NOMO-1 treated with dmso at 0.1 percent for 144 hours (cell line): Measurements from ENCODE around the gene PLLP.

Experiments
- DNase-seq: peaks from one replicate; lab custom pipeline; 2025; ENCODE audit not compliant: unreplicated experiment; lab: John Stamatoyannopoulos, UW

PLLP gene

GRCh38 chr16:57284209-57284951, at the start of gene PLLP:
TSS of gene PLLP (minus strand) at chr16:57284672. CDS start at chr16:57284540, 132 bp downstream.
- no peak for DNase-seq

GRCh38 chr16:57333402-57333801, 48.9 kb upstream of the PLLP start:
- no peak for DNase-seq

- DNase-seq, result no peak
Measured at GRCh38 chr16:57331355-57331754, 46.9 kb upstream of the PLLP start.

DNA sequence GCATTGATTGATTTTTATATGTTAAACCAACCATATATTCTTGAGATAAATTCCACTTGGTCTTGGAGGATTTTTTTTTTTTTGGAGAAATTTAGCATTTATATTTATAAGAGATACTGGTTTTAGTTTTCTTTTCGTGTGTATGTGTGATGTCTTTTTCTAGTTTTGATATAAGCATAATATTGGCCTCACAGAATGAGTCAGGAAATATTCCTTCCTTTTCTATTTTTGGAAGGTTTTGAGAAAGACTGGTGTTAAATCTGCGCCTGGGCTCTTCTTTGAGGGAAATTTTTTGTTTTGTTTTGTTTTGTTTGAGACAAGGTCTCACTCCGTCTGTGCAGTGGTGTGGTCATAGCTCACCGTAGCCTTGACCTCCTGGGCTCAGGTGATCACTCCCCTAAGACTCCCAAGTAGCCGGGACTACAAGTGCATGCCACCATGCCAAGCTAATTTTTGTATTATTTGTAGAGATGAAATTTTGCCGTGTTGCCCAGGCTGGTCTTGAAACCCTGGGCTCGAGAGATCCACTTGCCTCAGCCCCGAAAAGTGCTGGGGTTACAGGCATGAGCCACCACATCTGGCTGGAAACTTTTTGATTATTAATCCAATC, 45.4 kb upstream of the PLLP start:
- DNase-seq, result no peak

- DNase-seq, result no peak
Measured at GRCh38 chr16:57325458-57325857, 41.0 kb upstream of the PLLP start.

DNA sequence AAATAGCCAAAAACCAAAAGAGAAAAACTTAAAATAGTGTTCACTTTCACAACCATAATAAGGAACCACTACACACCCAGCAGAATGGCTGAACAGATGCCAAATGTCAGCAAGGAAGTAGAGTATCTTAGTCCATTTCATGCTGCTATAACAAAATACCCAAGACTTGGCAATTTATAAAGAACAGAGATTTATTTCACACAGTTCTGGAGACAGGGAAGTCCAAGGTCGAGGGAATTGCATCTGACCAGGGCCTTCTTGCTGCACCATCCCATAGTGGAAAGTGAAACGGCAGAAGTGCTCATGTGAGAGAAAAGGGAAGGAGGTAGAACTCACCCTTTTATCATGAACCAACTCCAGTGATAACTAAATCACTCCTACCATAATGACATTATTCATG, 40.3 kb upstream of the PLLP start:
- DNase-seq, result no peak

- DNase-seq, result no peak
Measured at GRCh38 chr16:57319646-57320045, 35.2 kb upstream of the PLLP start.

DNA sequence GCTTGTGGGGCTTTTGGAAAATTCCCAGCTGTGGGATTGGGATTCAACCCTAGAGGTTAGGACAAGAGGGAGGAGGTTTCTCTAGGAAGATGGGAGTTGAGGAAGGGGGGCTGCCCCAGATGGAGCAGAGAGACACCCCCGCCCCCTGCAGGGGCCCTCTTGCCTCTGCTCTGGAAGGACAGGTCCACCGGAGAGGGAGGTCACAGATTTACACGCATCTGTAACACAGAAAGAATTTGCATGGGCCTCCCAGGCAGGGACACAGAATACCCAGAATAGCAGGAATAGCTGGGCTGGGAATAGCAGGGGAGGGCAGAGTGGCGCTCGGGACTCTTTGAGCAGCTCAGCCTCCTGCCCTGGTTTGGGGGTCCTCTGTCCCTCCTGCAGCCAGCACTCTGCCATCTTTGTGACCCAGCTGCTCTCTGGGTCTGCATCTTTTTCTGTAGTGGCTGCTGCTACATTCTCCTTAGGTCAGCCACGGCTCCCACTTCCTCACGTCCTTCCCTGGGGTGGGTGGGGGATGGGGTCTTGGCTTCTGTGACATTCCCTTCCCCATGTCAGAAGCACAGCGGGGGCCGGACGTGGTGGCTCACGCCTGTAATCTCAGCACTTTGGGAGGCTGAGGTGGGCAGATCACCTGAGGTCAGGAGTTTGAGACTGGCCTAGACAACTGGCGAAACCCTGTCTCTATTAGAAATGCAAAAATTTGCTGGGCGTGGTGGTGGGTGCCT, 33.9 kb upstream of the PLLP start:
- no peak for DNase-seq

DNA sequence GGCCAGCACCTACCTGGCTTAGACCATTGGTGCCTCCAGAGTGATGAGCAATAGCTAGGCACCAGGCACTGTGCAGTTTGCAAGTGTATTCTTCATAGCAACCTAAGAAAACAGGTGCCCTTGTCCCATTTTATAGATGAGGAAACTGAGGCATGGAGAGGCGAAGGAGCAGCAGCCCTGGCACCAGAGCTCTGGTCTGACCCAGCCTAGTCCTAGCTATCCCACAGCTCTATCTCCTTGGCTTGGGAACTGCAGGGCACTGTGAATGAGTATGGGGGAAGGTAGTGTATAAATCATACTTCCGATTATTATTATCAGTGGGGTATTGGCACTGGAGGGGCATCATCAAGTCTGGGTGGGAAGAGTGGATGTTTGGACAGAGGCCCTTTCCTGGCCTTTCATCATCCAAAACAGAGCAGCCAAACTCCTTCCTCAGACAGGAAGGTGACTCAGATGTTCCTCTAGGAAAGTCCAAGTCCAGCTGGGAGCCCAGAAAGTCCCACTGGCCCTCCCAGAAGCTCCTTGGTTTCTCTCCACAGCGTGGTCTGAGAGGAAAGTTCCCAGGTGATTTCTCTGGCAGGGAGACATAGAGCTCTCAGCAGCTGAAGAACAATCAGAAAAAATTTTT, 32.0 kb upstream of the PLLP start:
- no peak for DNase-seq

DNA sequence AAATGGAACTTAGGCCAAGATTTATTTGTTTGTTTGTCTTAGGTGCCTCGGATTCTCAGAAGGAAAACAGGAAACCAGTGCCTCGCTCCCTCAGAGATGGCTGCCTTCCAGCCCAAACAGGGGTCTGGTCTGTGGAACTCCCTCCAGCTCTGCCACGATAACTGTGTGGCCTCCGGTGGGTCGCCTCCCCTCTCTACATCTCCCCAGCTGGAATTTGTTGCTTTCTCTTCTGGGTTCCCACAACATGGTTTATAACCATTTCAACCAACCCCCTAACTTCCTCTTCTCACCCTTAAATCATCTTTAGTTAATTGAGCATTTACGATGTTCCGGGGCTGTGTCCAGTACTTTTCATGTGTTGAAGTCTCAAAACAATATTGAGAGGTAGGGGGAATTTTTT, 30.9 kb upstream of the PLLP start:
- peak; percentile 39 for DNase-seq

DNA sequence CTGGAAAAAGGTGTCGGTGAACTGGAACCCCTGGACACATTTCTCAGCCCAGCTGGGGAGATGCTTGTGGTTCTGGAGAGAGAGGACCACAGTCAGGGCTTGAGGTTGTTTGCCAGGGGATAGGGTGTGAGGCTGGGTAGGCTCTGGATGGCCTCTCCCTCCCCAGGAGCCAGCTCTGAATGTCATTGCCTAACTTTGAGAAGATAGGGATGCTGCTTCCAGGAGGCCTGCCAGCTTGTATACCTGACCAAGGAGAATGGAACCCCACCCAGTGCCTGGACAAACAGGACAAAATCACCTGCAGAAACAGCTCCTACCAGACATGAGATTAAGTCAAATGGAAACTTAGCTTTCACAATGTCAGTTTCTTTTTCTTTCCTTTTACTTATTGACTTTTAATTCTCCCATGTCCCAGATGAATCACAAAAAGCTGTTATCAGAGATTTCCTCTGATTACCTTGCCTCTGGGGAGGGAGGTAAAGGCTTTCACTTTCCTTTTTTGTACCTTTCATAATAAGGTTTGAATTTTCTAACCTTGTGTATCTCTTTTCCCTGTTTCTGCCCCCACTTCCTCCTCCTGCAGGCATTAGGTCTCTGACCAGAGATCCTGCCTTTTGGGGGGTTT, 29.8 kb upstream of the PLLP start:
- no peak for DNase-seq

DNA sequence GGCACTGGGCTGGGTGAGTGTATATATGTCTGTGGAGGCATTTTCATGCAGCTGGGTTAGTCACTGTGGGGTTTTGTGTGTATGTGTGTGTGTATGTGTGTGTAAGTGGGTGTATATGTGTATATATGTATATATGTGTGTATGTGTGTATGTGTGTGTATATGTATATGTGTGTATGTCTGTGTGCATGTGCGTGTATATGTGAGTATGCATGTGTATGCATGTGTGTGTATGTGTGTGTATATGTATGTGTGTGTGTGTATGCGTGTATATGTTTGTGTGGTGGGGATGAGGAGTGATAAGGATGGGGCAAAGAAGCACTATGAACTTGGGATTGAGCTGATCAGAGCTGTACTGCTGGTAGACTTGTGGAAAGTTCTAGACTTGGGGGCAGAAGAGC, 29.0 kb upstream of the PLLP start:
- DNase-seq, result no peak

- DNase-seq, result no peak
Measured at GRCh38 chr16:57310801-57311200, 26.3 kb upstream of the PLLP start.

DNA sequence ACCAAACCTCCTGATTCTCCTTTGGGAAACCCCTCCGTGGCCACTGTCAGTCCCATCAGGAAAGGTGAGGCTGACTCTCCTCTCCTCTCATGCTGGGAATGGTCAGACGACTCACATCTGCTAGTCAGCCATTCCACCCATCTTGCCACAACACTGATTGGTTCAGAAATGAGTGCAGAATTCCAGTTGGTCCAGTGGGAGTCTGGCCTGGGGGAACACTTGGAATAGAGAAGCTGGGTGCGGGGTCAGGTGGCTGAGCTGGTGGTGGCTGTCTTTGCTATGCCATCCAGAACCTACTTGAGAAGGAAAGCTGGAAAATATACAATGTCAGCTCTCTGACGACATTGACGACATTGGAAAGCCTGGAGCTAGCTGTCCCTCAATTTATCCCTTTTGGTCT, 23.6 kb upstream of the PLLP start:
- no peak for DNase-seq

- DNase-seq, result no peak
Measured at GRCh38 chr16:57307365-57307764, 22.9 kb upstream of the PLLP start.

GRCh38 chr16:57306676-57307341, 22.3 kb upstream of the PLLP start:
- DNase-seq, result no peak

GRCh38 chr16:57305159-57305811, 20.8 kb upstream of the PLLP start:
- DNase-seq, result no peak

DNA sequence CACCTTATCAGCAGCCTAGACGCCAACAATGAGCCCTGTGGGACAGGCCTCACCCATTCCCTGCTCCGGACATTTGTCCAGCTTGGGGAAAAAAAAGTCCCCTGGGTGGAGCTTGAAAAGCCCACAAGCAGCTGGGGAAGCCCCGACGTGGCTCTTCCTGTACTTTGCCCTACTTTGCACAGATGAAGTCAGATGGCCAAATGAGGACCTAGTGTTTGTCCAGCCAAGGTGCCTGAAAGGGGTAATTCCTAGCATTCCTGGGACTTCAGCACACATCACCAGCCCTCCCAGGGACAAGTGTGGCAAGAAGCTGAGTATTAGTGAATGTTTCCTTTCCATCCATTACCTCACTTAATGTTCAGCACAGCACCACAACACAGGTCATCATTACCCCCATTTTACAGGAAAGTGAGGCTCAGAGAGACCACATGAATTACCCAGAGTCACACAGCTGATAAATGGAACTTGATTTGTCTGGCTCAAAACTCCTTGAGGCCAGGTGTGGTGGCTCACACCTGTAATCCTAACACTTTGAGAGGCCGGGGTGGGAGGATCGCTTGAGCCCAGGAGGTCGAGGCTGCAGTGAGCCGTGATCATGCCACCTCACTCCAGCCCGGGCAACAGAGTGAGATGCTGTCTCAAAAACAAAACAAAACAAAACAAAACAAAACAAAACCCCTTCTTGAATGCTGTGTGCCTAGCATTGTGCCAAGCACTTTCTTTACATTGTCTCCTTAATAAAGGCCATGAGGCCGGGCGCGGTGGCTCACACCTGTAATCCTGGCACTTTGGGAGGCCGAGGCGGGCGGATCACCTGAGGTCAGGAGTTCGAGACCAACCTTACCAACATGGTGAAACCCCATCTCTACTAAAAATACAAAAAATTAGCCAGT, 19.9 kb upstream of the PLLP start:
- DNase-seq, result no peak

DNA sequence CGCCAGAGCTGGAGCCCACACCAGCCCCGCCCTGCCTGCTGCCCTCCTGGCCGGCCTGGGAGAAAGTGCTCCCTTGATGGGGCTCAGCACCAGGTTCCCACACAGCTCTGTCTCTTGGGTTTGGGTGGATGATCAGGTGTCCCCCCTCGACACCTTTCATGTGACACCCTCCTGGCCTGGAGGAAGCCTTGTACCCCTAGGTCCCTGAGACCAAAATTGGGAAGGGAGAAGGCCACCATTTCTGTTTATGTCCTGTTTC, 19.4 kb upstream of the PLLP start:
- no peak for DNase-seq
